ENCODE results near the gene CACNG5. TPM values are rescaled to one million over a fixed set of nuclear protein-coding genes. Genes with fewer than 3 reads are reported as not detected.

The CACNG5 gene
- total and polyA plus RNA-seq, 4 donors, result not detected

DNA sequence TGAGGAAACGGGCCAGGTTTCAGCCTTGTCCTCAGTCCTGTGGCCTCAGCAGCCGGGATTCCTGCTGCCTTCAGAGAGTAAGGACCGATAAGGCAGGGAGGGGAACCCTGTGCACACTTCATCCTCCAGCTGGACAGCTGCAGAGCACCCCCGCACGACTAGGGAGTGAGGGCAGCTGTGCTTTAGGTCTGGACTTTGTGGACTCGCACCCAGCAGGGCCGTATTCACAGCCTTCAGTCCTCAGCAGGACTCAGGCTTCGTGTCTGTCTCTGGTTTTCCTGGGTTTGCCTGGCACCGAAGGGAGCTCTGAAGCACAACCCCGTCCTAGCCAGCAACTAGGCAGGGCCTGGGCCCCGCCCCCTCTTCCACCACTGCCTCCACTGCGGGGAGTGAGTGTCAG lies 45.8 kb upstream of the CACNG5 start:
- WGBS, result 89% methylated on average over 12 of the region's 12 CpGs
- Histone ChIP-seq H3K9ac (ENCODE audit: low read depth in 1 of 2, low read length in 2 of 2) (no peak overlapping the region), H3K36me3 (ENCODE audit: control insufficient read depth in 4 of 4, insufficient read depth in 3 of 4, low read depth in 1 of 4, low read length in 3 of 4) (peaks cover 4 to 41% (median 16%) of the 10 kb centered on the region in 4 donors), H3K27me3 (ENCODE audit: control insufficient read depth in 4 of 4, insufficient read depth in 4 of 4, low read length in 3 of 4) (no peaks in the 10 kb centered on the region), H3K4me1 (ENCODE audit: control insufficient read depth in 4 of 4, insufficient read depth in 4 of 4, low read length in 3 of 4) (peaks cover 0 to 6% (median 3%) of the 10 kb centered on the region in 4 donors), H3K27ac (ENCODE audit: low read depth in 1 of 2, low read length in 2 of 2) (no peak overlapping the region), H3K9me3 (ENCODE audit: control insufficient read depth in 4 of 4, low read length in 3 of 4) (no peaks in the 10 kb centered on the region), H3K4me3 (ENCODE audit: low read depth in 1 of 3, low read length in 3 of 3) (no peak overlapping the region)
- DNase-seq (ENCODE audit: low spot score), result no peak
- no peak for TF ChIP-seq SP1 (IDR thresholded peaks at IDR 0.05)

DNA sequence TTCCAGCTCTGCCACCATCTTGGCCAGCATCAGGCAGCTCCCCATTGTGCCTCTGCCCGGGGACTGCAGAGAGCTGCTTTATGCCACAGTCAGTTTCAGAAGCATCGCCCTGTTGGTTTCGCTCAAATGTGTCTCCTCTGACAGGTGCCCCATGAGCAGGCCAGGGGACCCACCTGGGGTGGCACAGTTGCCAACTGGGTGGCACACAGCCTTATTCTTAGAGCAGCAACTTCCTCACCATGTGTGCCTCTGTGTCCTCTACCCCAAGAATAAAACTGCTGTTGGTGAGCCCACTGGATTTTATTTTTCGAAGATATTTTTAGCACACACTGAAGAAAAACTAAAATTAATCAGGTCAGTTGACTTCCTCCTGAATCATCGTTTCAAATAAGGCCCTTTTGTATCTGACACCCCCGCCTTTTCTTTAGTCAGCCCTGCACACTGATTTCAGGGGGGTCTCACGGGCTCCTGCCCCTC lies 44.9 kb upstream of the CACNG5 start:
- no peak overlapping the region for H3K9ac ChIP-seq (ENCODE audit: low read depth in 1 of 2, low read length in 2 of 2)
- TF ChIP-seq, protein P1, sequence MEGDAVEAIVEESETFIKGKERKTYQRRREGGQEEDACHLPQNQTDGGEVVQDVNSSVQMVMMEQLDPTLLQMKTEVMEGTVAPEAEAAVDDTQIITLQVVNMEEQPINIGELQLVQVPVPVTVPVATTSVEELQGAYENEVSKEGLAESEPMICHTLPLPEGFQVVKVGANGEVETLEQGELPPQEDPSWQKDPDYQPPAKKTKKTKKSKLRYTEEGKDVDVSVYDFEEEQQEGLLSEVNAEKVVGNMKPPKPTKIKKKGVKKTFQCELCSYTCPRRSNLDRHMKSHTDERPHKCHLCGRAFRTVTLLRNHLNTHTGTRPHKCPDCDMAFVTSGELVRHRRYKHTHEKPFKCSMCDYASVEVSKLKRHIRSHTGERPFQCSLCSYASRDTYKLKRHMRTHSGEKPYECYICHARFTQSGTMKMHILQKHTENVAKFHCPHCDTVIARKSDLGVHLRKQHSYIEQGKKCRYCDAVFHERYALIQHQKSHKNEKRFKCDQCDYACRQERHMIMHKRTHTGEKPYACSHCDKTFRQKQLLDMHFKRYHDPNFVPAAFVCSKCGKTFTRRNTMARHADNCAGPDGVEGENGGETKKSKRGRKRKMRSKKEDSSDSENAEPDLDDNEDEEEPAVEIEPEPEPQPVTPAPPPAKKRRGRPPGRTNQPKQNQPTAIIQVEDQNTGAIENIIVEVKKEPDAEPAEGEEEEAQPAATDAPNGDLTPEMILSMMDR (IDR thresholded peaks at IDR 0.05; ENCODE audit: low read depth, low read length, missing input control), result no peak
- no peak for TF ChIP-seq RAD21 (IDR thresholded peaks at IDR 0.05)
- TF ChIP-seq HNF4G (IDR thresholded peaks at IDR 0.05), result no peak
- TF ChIP-seq, protein P2, sequence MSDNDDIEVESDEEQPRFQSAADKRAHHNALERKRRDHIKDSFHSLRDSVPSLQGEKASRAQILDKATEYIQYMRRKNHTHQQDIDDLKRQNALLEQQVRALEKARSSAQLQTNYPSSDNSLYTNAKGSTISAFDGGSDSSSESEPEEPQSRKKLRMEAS (IDR thresholded peaks at IDR 0.05), result no peak
- TF ChIP-seq JUND (IDR thresholded peaks at IDR 0.05), result no peak
- TF ChIP-seq, protein P3, sequence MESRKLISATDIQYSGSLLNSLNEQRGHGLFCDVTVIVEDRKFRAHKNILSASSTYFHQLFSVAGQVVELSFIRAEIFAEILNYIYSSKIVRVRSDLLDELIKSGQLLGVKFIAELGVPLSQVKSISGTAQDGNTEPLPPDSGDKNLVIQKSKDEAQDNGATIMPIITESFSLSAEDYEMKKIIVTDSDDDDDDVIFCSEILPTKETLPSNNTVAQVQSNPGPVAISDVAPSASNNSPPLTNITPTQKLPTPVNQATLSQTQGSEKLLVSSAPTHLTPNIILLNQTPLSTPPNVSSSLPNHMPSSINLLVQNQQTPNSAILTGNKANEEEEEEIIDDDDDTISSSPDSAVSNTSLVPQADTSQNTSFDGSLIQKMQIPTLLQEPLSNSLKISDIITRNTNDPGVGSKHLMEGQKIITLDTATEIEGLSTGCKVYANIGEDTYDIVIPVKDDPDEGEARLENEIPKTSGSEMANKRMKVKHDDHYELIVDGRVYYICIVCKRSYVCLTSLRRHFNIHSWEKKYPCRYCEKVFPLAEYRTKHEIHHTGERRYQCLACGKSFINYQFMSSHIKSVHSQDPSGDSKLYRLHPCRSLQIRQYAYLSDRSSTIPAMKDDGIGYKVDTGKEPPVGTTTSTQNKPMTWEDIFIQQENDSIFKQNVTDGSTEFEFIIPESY (IDR thresholded peaks at IDR 0.05), result no peak
- TF ChIP-seq FOXA1 (IDR thresholded peaks at IDR 0.05), result no peak
- TF ChIP-seq HNF4A (conservative IDR thresholded peaks at IDR 0.05), result no peak
- no peaks in the 10 kb centered on the region for H3K27me3 ChIP-seq (ENCODE audit: control insufficient read depth in 4 of 4, insufficient read depth in 4 of 4, low read length in 3 of 4)
- no peak overlapping the region for H3K4me3 ChIP-seq (ENCODE audit: low read depth in 1 of 3, low read length in 3 of 3)
- no peaks in the 10 kb centered on the region for H3K9me3 ChIP-seq (ENCODE audit: control insufficient read depth in 4 of 4, low read length in 3 of 4)
- peaks cover 4 to 41% (median 15%) of the 10 kb centered on the region in 4 donors for H3K36me3 ChIP-seq (ENCODE audit: control insufficient read depth in 4 of 4, insufficient read depth in 3 of 4, low read depth in 1 of 4, low read length in 3 of 4)
- 87% methylated on average over 7 of the region's 7 CpGs for WGBS
- no peak for DNase-seq (ENCODE audit: low spot score)
- H3K27ac ChIP-seq (ENCODE audit: low read depth in 1 of 2, low read length in 2 of 2), result no peak overlapping the region
- H3K4me1 ChIP-seq (ENCODE audit: control insufficient read depth in 4 of 4, insufficient read depth in 4 of 4, low read length in 3 of 4), result peaks cover 0 to 8% (median 3%) of the 10 kb centered on the region in 4 donors

DNA sequence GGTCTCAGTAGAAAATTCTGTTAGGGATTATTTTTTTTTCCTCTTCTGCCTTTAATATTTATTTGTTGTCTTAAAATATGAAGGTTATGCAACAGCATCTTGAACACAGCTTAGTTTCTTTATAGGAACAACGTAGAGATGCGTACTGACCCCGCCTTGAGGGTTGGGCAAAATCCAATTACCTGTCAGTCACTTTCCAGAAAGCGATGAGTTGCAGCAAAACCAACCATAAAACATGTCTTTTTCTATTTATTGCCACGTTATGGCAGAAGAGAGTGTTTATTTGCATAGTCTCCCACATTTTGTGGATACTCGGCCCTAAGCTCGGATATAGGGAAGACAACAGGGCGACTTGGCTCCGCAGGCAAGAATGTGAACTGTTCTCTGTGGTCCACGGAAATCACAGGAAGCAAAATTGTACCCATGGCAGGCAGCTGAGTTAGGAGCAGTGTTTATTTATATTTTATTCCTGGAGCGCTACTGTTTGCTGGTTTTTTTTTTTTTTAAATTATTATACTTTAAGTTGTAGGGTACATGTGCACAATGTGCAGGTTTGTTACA lies 44.3 kb upstream of the CACNG5 start:
- WGBS, result 89% methylated on average over 11 of the region's 11 CpGs
- Histone ChIP-seq H3K9ac (ENCODE audit: low read depth in 1 of 2, low read length in 2 of 2) (no peak overlapping the region), H3K27me3 (ENCODE audit: control insufficient read depth in 4 of 4, insufficient read depth in 4 of 4, low read length in 3 of 4) (no peaks in the 10 kb centered on the region), H3K4me1 (ENCODE audit: control insufficient read depth in 4 of 4, insufficient read depth in 4 of 4, low read length in 3 of 4) (peaks cover 0 to 8% (median 3%) of the 10 kb centered on the region in 4 donors), H3K36me3 (ENCODE audit: control insufficient read depth in 4 of 4, insufficient read depth in 3 of 4, low read depth in 1 of 4, low read length in 3 of 4) (peaks cover 4 to 42% (median 14%) of the 10 kb centered on the region in 4 donors), H3K9me3 (ENCODE audit: control insufficient read depth in 4 of 4, low read length in 3 of 4) (no peaks in the 10 kb centered on the region), H3K4me3 (ENCODE audit: low read depth in 1 of 3, low read length in 3 of 3) (no peak overlapping the region), H3K27ac (ENCODE audit: low read depth in 1 of 2, low read length in 2 of 2) (no peak overlapping the region)
- TF ChIP-seq HNF4A (conservative IDR thresholded peaks at IDR 0.05) (no peak), HNF4G (IDR thresholded peaks at IDR 0.05) (no peak), NR2F2 (IDR thresholded peaks at IDR 0.05) (no peak)
- TF ChIP-seq, protein P4, sequence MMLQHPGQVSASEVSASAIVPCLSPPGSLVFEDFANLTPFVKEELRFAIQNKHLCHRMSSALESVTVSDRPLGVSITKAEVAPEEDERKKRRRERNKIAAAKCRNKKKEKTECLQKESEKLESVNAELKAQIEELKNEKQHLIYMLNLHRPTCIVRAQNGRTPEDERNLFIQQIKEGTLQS (IDR thresholded peaks at IDR 0.05), result no peak
- TF ChIP-seq, protein P2 (IDR thresholded peaks at IDR 0.05), result no peak
- TF ChIP-seq, protein P3 (IDR thresholded peaks at IDR 0.05), result no peak
- DNase-seq (ENCODE audit: low spot score), result no peak
